ENCODE measurements around the gene CTSD.
A peak's percentile ranks its signal among the peaks of the same experiment; 100 is the strongest.
"Not testable (repeated sequence)": the region's sequence is repeated elsewhere in the genome, so short reads cannot be mapped to it uniquely, and the experiment has no call there.

The CTSD gene

GRCh38 chr11:1769304-1769936, 5.7 kb upstream of the CTSD start:
- not testable (repeated sequence) for H3K4me3 Mint-ChIP-seq, H3K27ac Mint-ChIP-seq, H3K9me3 Mint-ChIP-seq, H3K36me3 Mint-ChIP-seq
- Mint-ChIP-seq H3K4me1 (peaks cover 20% of the 10 kb centered on the region), H3K27me3 (peaks cover 17% of the 10 kb centered on the region)
- CTCF ChIA-PET = interaction anchor here (1.9 kb wide), 1 partner anchor 12 kb away, joined by 5 read pairs; no protein-coding TSS in a partner anchor
- DNase-seq = peak; percentile 10

GRCh38 chr11:1768141-1768469, 4.4 kb upstream of the CTSD start:
- CTCF ChIA-PET = no interaction called here
- H3K4me1 Mint-ChIP-seq = peaks cover 18% of the 10 kb centered on the region
- no peaks in the 10 kb centered on the region for H3K9me3 Mint-ChIP-seq
- peaks cover 12% of the 10 kb centered on the region for H3K27me3 Mint-ChIP-seq
- H3K36me3 Mint-ChIP-seq = no peaks in the 10 kb centered on the region
- no peak overlapping the region for H3K27ac Mint-ChIP-seq
- DNase-seq = peak; percentile 10
- no peak overlapping the region for H3K4me3 Mint-ChIP-seq

GRCh38 chr11:1767399-1768140, 3.8 kb upstream of the CTSD start:
- Mint-ChIP-seq H3K4me1 (peaks cover 19% of the 10 kb centered on the region), H3K36me3 (no peaks in the 10 kb centered on the region), H3K4me3 (no peak overlapping the region), H3K27ac (no peak overlapping the region), H3K9me3 (no peaks in the 10 kb centered on the region), H3K27me3 (peaks cover 12% of the 10 kb centered on the region)
- peak; percentile 7 for DNase-seq
- CTCF ChIA-PET = no interaction called here

- DNase-seq = peak; percentile 13
- CTCF ChIA-PET = interaction anchor here (2.1 kb wide), 1 partner anchor 73 kb away, joined by 10 read pairs; no protein-coding TSS in a partner anchor
- Mint-ChIP-seq H3K36me3 (peaks cover 4% of the 10 kb centered on the region), H3K4me1 (peaks cover 19% of the 10 kb centered on the region), H3K27me3 (peaks cover 12% of the 10 kb centered on the region), H3K4me3 (no peak overlapping the region), H3K27ac (no peak overlapping the region), H3K9me3 (no peaks in the 10 kb centered on the region)
These were observed 3.1 kb upstream of the CTSD start for GRCh38 chr11:1766719-1767398.

GRCh38 chr11:1765871-1766718, 2.4 kb upstream of the CTSD start:
- no peak overlapping the region for H3K27ac Mint-ChIP-seq
- H3K27me3 Mint-ChIP-seq = peaks cover 12% of the 10 kb centered on the region
- no peak overlapping the region for H3K4me3 Mint-ChIP-seq
- H3K36me3 Mint-ChIP-seq = peaks cover 7% of the 10 kb centered on the region
- no peaks in the 10 kb centered on the region for H3K9me3 Mint-ChIP-seq
- H3K4me1 Mint-ChIP-seq = peaks cover 21% of the 10 kb centered on the region
- DNase-seq = peak; percentile 33
- CTCF ChIA-PET = interaction anchor here (2.1 kb wide), 1 partner anchor 72 kb away, joined by 10 read pairs; no protein-coding TSS in a partner anchor

GRCh38 chr11:1763336-1763795, 361 bp downstream of the CTSD start:
- H3K36me3 Mint-ChIP-seq = peaks cover 14% of the 10 kb centered on the region
- no peaks in the 10 kb centered on the region for H3K9me3 Mint-ChIP-seq
- H3K4me1 Mint-ChIP-seq = peaks cover 38% of the 10 kb centered on the region
- DNase-seq = peak; percentile 44
- H3K27me3 Mint-ChIP-seq = no peaks in the 10 kb centered on the region
- CTCF ChIA-PET = interaction anchor here (1.5 kb wide), 1 partner anchor 9 kb away, joined by 6 read pairs; no protein-coding TSS in a partner anchor
- H3K4me3 Mint-ChIP-seq = peak overlapping the region; percentile 70
- H3K27ac Mint-ChIP-seq = peak overlapping the region; percentile 42

- Mint-ChIP-seq H3K27me3 (no peaks in the 10 kb centered on the region), H3K9me3 (no peaks in the 10 kb centered on the region), H3K4me3 (peak overlapping the region; percentile 70), H3K36me3 (peaks cover 17% of the 10 kb centered on the region), H3K4me1 (peaks cover 43% of the 10 kb centered on the region), H3K27ac (peak overlapping the region; percentile 77)
- CTCF ChIA-PET = interaction anchor here (1.0 to 1.1 kb wide), 2 partner anchors 68 to 70 kb away, joined by 3 read pairs; no protein-coding TSS in a partner anchor
- no peak for DNase-seq
These were observed 1.0 kb downstream of the CTSD start for GRCh38 chr11:1762537-1763302.

GRCh38 chr11:1761857-1762536, 1.7 kb downstream of the CTSD start:
- CTCF ChIA-PET = interaction anchor here (1.0 to 1.1 kb wide), 2 partner anchors 68 to 71 kb away, joined by 3 read pairs; no protein-coding TSS in a partner anchor
- H3K27ac Mint-ChIP-seq = peak overlapping the region; percentile 77

GRCh38 chr11:1761110-1761856, 2.4 kb downstream of the CTSD start:
- no peaks in the 10 kb centered on the region for H3K27me3 Mint-ChIP-seq
- peak overlapping the region; percentile 70 for H3K4me3 Mint-ChIP-seq
- H3K36me3 Mint-ChIP-seq = peaks cover 28% of the 10 kb centered on the region
- no peak for DNase-seq
- H3K9me3 Mint-ChIP-seq = no peaks in the 10 kb centered on the region
- no peak overlapping the region for H3K27ac Mint-ChIP-seq
- peaks cover 57% of the 10 kb centered on the region for H3K4me1 Mint-ChIP-seq
- CTCF ChIA-PET = interaction anchor here (1.0 kb wide), 1 partner anchor 72 kb away, joined by 3 read pairs; no protein-coding TSS in a partner anchor

More at GRCh38 chr11:1761857-1762536, 1.7 kb downstream of the CTSD start:
- H3K4me3 Mint-ChIP-seq = peak overlapping the region; percentile 70
- peaks cover 50% of the 10 kb centered on the region for H3K4me1 Mint-ChIP-seq
- peaks cover 22% of the 10 kb centered on the region for H3K36me3 Mint-ChIP-seq
- H3K9me3 Mint-ChIP-seq = no peaks in the 10 kb centered on the region
- DNase-seq = no peak
- no peaks in the 10 kb centered on the region for H3K27me3 Mint-ChIP-seq

- Mint-ChIP-seq H3K4me3 (no peak overlapping the region), H3K27ac (peak overlapping the region; percentile 60)
- DNase-seq = no peak
These were observed 3.2 kb downstream of the CTSD start for GRCh38 chr11:1760351-1761109.

GRCh38 chr11:1759851-1760220, 3.9 kb downstream of the CTSD start:
- DNase-seq = no peak
- no peak overlapping the region for H3K4me3 Mint-ChIP-seq

More at GRCh38 chr11:1760351-1761109, 3.2 kb downstream of the CTSD start:
- CTCF ChIA-PET = no interaction called here
- H3K27me3 Mint-ChIP-seq = no peaks in the 10 kb centered on the region
- H3K36me3 Mint-ChIP-seq = peaks cover 34% of the 10 kb centered on the region
- H3K9me3 Mint-ChIP-seq = no peaks in the 10 kb centered on the region
- peaks cover 65% of the 10 kb centered on the region for H3K4me1 Mint-ChIP-seq

More at GRCh38 chr11:1759851-1760220, 3.9 kb downstream of the CTSD start:
- Mint-ChIP-seq H3K27me3 (no peaks in the 10 kb centered on the region), H3K9me3 (no peaks in the 10 kb centered on the region), H3K4me1 (peaks cover 72% of the 10 kb centered on the region), H3K36me3 (peaks cover 40% of the 10 kb centered on the region), H3K27ac (peak overlapping the region; percentile 67)
- CTCF ChIA-PET = no interaction called here
